Fibroblast of lung (primary cell): ENCODE results near the gene ATP5F1D. TPM values are rescaled to one million over a fixed set of nuclear protein-coding genes. Genes with fewer than 3 reads are reported as not detected.

Experiments
- DNase-seq, 2 donors: peaks; one replicate each; pipeline versions ENCODE4 v3.0.0 to v3.0.0-alpha.2; 2010; ENCODE audit warnings: low read depth in 2 of 2
- H2AFZ ChIP-seq: 2 replicates; pipeline ENCODE4 v1.5.1; 2012; ENCODE audit warnings: low read length, control low read depth, inconsistent platforms
- H3K27ac ChIP-seq: 2 replicates; pipeline ENCODE4 v1.5.1; 2011; ENCODE audit warnings: low read length, control low read depth; ENCODE audit not compliant: insufficient read depth
- H3K27me3 ChIP-seq: 2 replicates; pipeline ENCODE4 v1.5.1; 2011; ENCODE audit warnings: mild to moderate bottlenecking, low read length; ENCODE audit not compliant: control insufficient read depth, insufficient read depth
- H3K36me3 ChIP-seq: 2 replicates; pipeline ENCODE4 v1.5.1; 2011; ENCODE audit warnings: low read length; ENCODE audit not compliant: control insufficient read depth, insufficient read depth
- H3K4me1 ChIP-seq: 2 replicates; pipeline ENCODE4 v1.5.1; 2011; ENCODE audit warnings: low read length; ENCODE audit not compliant: control insufficient read depth, insufficient read depth; ENCODE audit errors: extremely low read depth
- H3K4me2 ChIP-seq: 2 replicates; pipeline ENCODE4 v1.5.1; 2011; ENCODE audit warnings: low read length, control low read depth; ENCODE audit not compliant: insufficient read depth; ENCODE audit errors: extremely low read depth
- H3K4me3 ChIP-seq, 4 experiments: fragments of 200-600 bp in 1 of 4; sonication (generic) in 1 of 4; replicated peaks in 1 of 4; 2 replicates each; pipeline ENCODE4 v1.5.1; 2011 to 2016; ENCODE audit warnings: low read length in 4 of 4, low read depth in 3 of 4, mild to moderate bottlenecking in 3 of 4, control low read depth in 2 of 4, inconsistent platforms in 1 of 4, mixed read lengths in 1 of 4; ENCODE audit not compliant: insufficient read depth in 1 of 4; ENCODE audit errors: control extremely low read depth in 1 of 4
- H3K79me2 ChIP-seq: 2 replicates; pipeline ENCODE4 v1.5.1; 2012; ENCODE audit warnings: mild to moderate bottlenecking, low read length, inconsistent platforms; ENCODE audit not compliant: control insufficient read depth, insufficient read depth
- H3K9ac ChIP-seq: 2 replicates; pipeline ENCODE4 v1.5.1; 2011; ENCODE audit warnings: mild to moderate bottlenecking, low read length, control low read depth; ENCODE audit not compliant: insufficient read depth
- H3K9me3 ChIP-seq: 2 replicates; pipeline ENCODE4 v1.5.1; 2012; ENCODE audit warnings: low read depth, low read length; ENCODE audit not compliant: control insufficient read depth, insufficient read depth
- H4K20me1 ChIP-seq: 2 replicates; pipeline ENCODE4 v1.5.1; 2011; ENCODE audit warnings: low read length; ENCODE audit not compliant: control insufficient read depth, insufficient read depth; ENCODE audit errors: extremely low read depth
- EZH2 ChIP-seq: IDR thresholded peaks from 2 replicates; pipeline ENCODE4 v1.5.1; 2012; ENCODE audit warnings: low read length, control low read depth, mild to moderate bottlenecking; ENCODE audit errors: missing control alignments
- polyA plus RNA-seq, 2 donors: library from polyadenylated mRNA; depleted of rRNA in 1 of 2; stranded (reverse) in 1 of 2; unstranded in 1 of 2; fragments of >200 nt; gene quantifications; 2 replicates each; pipeline ENCODE4 v1.2.1, GENCODE V29; 2011 to 2012; ENCODE audit warnings: missing spikeins in 1 of 2
- total RNA-seq: library from RNA; depleted of rRNA; stranded (reverse); fragments of >200 nt; gene quantifications from 2 replicates; pipeline ENCODE4 v1.2.1, GENCODE V29; 2014
- TF ChIP-seq, protein P1 (sequence below), 2 donors: IDR thresholded peaks in 1 of 2; conservative IDR thresholded peaks in 1 of 2; 1 replicate in 1 of 2; 2 replicates in 1 of 2; pipeline ENCODE4 v1.5.1; 2011 to 2012; ENCODE audit warnings: low read length in 2 of 2, control low read depth in 1 of 2, inconsistent platforms in 1 of 2, low read depth in 1 of 2, mild to moderate bottlenecking in 1 of 2

ATP5F1D gene
- total and polyA plus RNA-seq, 2 donors (not counting 1 experiment from before 2014, with no cell fraction given) = 20.5 to 53.8 TPM

- peak overlapping the region; percentile 96 for H3K27ac ChIP-seq
- H3K9me3 ChIP-seq = no peaks in the 10 kb centered on the region
- DNase-seq = peak; percentile 73 to 80
- TF ChIP-seq EZH2 = no peak
- TF ChIP-seq, protein P1, sequence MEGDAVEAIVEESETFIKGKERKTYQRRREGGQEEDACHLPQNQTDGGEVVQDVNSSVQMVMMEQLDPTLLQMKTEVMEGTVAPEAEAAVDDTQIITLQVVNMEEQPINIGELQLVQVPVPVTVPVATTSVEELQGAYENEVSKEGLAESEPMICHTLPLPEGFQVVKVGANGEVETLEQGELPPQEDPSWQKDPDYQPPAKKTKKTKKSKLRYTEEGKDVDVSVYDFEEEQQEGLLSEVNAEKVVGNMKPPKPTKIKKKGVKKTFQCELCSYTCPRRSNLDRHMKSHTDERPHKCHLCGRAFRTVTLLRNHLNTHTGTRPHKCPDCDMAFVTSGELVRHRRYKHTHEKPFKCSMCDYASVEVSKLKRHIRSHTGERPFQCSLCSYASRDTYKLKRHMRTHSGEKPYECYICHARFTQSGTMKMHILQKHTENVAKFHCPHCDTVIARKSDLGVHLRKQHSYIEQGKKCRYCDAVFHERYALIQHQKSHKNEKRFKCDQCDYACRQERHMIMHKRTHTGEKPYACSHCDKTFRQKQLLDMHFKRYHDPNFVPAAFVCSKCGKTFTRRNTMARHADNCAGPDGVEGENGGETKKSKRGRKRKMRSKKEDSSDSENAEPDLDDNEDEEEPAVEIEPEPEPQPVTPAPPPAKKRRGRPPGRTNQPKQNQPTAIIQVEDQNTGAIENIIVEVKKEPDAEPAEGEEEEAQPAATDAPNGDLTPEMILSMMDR (conservative IDR thresholded peaks at IDR 0.05 in 1 of 2, IDR thresholded peaks at IDR 0.05 in 1 of 2; ENCODE audit: low read depth in 1 of 2, low read length in 2 of 2) = no peak
- H3K36me3 ChIP-seq = no peaks in the 10 kb centered on the region
- H2AFZ ChIP-seq = no peak overlapping the region
- H4K20me1 ChIP-seq = no peaks in the 10 kb centered on the region
- H3K4me2 ChIP-seq = peak overlapping the region; percentile 91
- H3K4me1 ChIP-seq = peaks cover 45% of the 10 kb centered on the region
- peak overlapping the region; percentile 80 for H3K9ac ChIP-seq
- H3K79me2 ChIP-seq = peaks cover 15% of the 10 kb centered on the region
- H3K4me3 ChIP-seq = peak overlapping the region; percentile 27 to 61 (median 45)
- no peaks in the 10 kb centered on the region for H3K27me3 ChIP-seq
Measured at GRCh38 chr19:1265615-1266128, 24.1 kb downstream of the ATP5F1D start.

DNA sequence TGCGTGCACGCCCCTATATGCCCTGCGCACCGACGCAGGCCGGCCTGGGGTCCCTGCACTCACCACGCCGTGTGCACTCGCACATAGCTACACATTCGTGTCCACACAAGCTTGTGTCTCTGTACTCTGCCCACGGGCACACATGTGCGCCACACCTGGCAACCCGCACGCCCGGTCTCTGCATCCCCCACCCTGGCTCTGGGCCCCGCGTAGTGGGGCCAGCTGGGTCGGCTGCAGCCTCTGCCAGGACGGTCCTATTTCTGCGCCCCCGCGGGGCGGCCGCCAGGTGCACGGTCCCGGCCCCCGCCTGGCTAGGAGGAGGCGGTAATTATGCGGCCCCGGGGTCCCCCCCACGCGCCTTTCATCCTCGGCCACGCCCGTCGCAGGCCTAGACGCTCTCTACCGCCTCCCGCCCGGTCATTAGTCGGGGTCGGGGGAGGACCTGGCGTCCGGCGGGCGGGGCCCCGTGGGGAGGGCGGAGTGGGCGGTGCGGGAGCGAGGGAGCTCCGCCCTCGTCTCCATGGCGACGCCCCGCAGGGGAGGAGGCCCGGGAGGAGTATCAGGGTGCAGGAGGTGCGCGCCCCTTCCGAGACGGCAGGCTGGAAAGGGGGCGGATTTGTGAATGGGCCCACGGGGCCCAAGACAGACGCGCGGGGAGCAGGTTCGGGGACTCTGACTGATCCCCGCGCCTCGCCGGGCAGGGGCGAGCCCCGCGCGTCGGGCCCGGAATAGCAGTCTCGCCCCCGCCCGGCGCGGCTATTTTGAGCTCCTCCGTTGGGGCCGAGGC is 24.8 kb downstream of the ATP5F1D start:
- peak overlapping the region; percentile 80 for H3K9ac ChIP-seq
- H2AFZ ChIP-seq = no peak overlapping the region
- no peak for TF ChIP-seq EZH2
- TF ChIP-seq, protein P1 (conservative IDR thresholded peaks at IDR 0.05 in 1 of 2, IDR thresholded peaks at IDR 0.05 in 1 of 2; ENCODE audit: low read depth in 1 of 2, low read length in 2 of 2) = no peak
- H3K79me2 ChIP-seq = peaks cover 21% of the 10 kb centered on the region
- DNase-seq = peak; percentile 80 to 83
- H4K20me1 ChIP-seq = no peaks in the 10 kb centered on the region
- peaks cover 48% of the 10 kb centered on the region for H3K4me1 ChIP-seq
- H3K27me3 ChIP-seq = no peaks in the 10 kb centered on the region
- H3K36me3 ChIP-seq = peaks cover 5% of the 10 kb centered on the region
- peak overlapping the region; percentile 96 for H3K4me2 ChIP-seq
- no peaks in the 10 kb centered on the region for H3K9me3 ChIP-seq
- peak overlapping the region; percentile 27 to 61 (median 56) for H3K4me3 ChIP-seq
- H3K27ac ChIP-seq = peak overlapping the region; percentile 96

DNA sequence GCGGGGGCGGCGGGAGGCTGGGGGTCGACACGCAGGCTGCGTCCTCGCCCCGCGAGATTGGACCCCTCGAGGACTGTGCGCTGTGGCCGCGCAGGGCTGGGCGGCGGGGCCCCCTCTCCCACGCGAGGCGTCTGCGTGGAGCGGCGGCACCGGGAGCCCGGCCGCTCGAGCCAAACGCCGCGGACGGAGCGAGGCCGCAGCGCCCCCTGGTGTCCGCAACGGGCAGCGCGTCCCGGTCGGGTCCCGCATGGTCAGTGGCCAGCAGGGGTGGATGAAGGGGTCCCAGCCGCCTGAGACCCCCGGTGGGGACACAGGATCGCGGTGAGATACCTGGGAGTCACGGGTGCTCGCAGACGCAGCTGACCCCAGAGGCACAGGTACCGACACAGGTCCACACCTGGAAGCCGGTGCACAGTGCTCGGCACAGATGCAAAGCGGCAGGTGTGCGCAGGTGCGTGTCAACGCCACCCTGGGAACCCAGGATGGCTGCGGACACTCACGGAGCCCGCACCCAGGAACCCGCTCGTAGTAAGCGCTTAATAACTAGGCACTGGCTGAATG is 25.4 kb downstream of the ATP5F1D start:
- Histone ChIP-seq H3K4me2 (peak overlapping the region; percentile 96), H3K4me1 (peaks cover 48% of the 10 kb centered on the region), H3K36me3 (peaks cover 12% of the 10 kb centered on the region), H3K9ac (peak overlapping the region; percentile 77), H3K4me3 (peak overlapping the region; percentile 51 to 61 (median 56)), H3K27me3 (no peaks in the 10 kb centered on the region), H2AFZ (no peak overlapping the region), H4K20me1 (no peaks in the 10 kb centered on the region), H3K79me2 (peaks cover 28% of the 10 kb centered on the region), H3K27ac (peak overlapping the region; percentile 96), H3K9me3 (no peaks in the 10 kb centered on the region)
- peak in 1 of 2 donors; percentile 42 for DNase-seq
- TF ChIP-seq, protein P1 (conservative IDR thresholded peaks at IDR 0.05 in 1 of 2, IDR thresholded peaks at IDR 0.05 in 1 of 2; ENCODE audit: low read depth in 1 of 2, low read length in 2 of 2) = peak; percentile 67 to 71
- no peak for TF ChIP-seq EZH2
